Kidney (tissue), 14 donors: Measurements from ENCODE around the gene RTP5. TPM values are rescaled to one million over a fixed set of nuclear protein-coding genes. Genes with fewer than 3 reads are reported as not detected.

ENCODE experiments used
- DNase-seq, 5 donors: peaks; one replicate each; pipeline ENCODE4 v3.0.0-alpha.2; 2013 to 2020
- FAIRE-seq: peaks from 2 replicates; lab custom pipeline; 2012; peaks lifted over from hg19 to GRCh38; lab: Jason Lieb, UNC
- H3K27ac ChIP-seq, 2 donors: one replicate each; pipeline ENCODE4 v1.7.0; 2013; ENCODE audit warnings: low read depth in 2 of 2, low read length in 2 of 2, inconsistent platforms in 1 of 2
- H3K27me3 ChIP-seq: one replicate; pipeline ENCODE4 v1.7.1; 2013; ENCODE audit warnings: low read length, inconsistent platforms; ENCODE audit not compliant: control insufficient read depth, insufficient read depth
- H3K36me3 ChIP-seq, 3 donors: one replicate each; pipeline versions ENCODE4 v1.7.0 to v1.7.1; 2013; ENCODE audit warnings: low read length in 3 of 3, control low read depth in 1 of 3, inconsistent platforms in 1 of 3; ENCODE audit not compliant: insufficient read depth in 3 of 3, control insufficient read depth in 2 of 3
- H3K4me1 ChIP-seq, 3 donors: one replicate each; pipeline versions ENCODE4 v1.7.0 to v1.7.1; 2013; ENCODE audit warnings: low read length in 3 of 3, inconsistent platforms in 1 of 3, low read depth in 1 of 3; ENCODE audit not compliant: control insufficient read depth in 2 of 3, insufficient read depth in 2 of 3
- H3K4me3 ChIP-seq, 3 donors: one replicate each; pipeline versions ENCODE4 v1.7.0 to v1.8.1; 2013; ENCODE audit warnings: low read length in 3 of 3, control low read depth in 1 of 3, inconsistent platforms in 1 of 3
- H3K9ac ChIP-seq, 3 donors: one replicate each; pipeline versions ENCODE4 v1.7.0 to v1.7.1; 2013; ENCODE audit warnings: low read length in 3 of 3, control low read depth in 1 of 3, inconsistent platforms in 1 of 3
- H3K9me3 ChIP-seq, 3 donors: one replicate each; pipeline versions ENCODE4 v1.7.0 to v1.7.1; 2013; ENCODE audit warnings: low read length in 3 of 3, control low read depth in 1 of 3, inconsistent platforms in 1 of 3; ENCODE audit not compliant: control insufficient read depth in 2 of 3, insufficient read depth in 1 of 3
- CTCF ChIP-seq: IDR thresholded peaks from 3 replicates; pipeline ENCODE4 v1.5.1; 2012; ENCODE audit warnings: mild to moderate bottlenecking, moderate library complexity, borderline replicate concordance; ENCODE audit not compliant: insufficient read depth; ENCODE audit errors: extremely low read depth
- intact Hi-C: fragments of 100-400 bp; cut with DNase I; formaldehyde crosslinking; loops from one replicate; pipeline ENCODE4 v1.11.1; 2022
- polyA plus RNA-seq: library from polyadenylated mRNA; stranded (reverse); fragments of 350-450 nt; fragmentation: Illumina TruSeq; extraction: RNeasy Lipid Tissue Mini Kit (QIAGEN cat#74804); gene quantifications from one replicate; pipeline ENCODE4 v1.2.3, GENCODE V29; 2014; ENCODE audit warnings: low read depth, low replicate concordance; ENCODE audit not compliant: insufficient read depth
- total RNA-seq: library from RNA; stranded (reverse); fragmentation: NEBNext Ultra II Directional; extraction: Animal tissue kit (Norgen Biotek cat#: 25700); gene quantifications from one replicate; pipeline ENCODE4 v1.2.1, GENCODE V29; 2021
- donor health status: control.
- donor health status: control.
- donor health status: control.
- donor health status: control.
- donor health status: control.
- donor health status: DM: yes; HTN: yes; CAD: no.
- donor health status: Normal renal cell carcinoma (clear cell type).

Gene RTP5
- total and polyA plus RNA-seq, 2 donors from 2014 or later: 0.13 TPM; not detected in 1

DNA sequence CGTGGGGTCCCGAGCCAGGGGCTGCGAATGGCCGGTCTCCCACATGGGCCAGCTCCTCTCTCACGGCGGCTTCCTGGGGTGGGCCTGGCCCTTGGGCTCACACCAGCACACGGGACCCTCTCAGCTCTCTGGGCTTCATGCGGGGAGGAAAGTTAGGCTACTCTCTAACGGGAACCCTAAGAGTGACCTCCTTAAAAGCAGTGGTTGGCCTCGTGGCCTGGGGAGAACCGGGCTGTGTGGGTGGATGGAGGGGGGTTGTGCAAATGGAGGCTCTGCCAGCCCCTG, 25.8 kb downstream of the RTP5 start:
- Histone ChIP-seq H3K4me3 (no peak overlapping the region), H3K36me3 (no peaks in the 10 kb centered on the region), H3K27ac (no peak overlapping the region), H3K27me3 (no peaks in the 10 kb centered on the region), H3K9ac (no peak overlapping the region), H3K9me3 (no peaks in the 10 kb centered on the region), H3K4me1 (peaks cover 0 to 8% (median 0%) of the 10 kb centered on the region in 3 donors)
- intact Hi-C loops: no loop called here
- no peak for FAIRE-seq
- TF ChIP-seq CTCF: no peak
- no peak for DNase-seq

GRCh38 chr2:241895712-241896641, 26.4 kb downstream of the RTP5 start:
- no peaks in the 10 kb centered on the region for H3K36me3 ChIP-seq
- intact Hi-C loops: no loop called here
- DNase-seq (peak; percentile 52 to 88 (median 80)), FAIRE-seq (no peak)
- H3K9me3 ChIP-seq: no peaks in the 10 kb centered on the region
- H3K4me3 ChIP-seq: no peak overlapping the region
- no peaks in the 10 kb centered on the region for H3K27me3 ChIP-seq
- no peak overlapping the region for H3K9ac ChIP-seq
- no peak for TF ChIP-seq CTCF
- peaks cover 0 to 9% (median 0%) of the 10 kb centered on the region in 3 donors for H3K4me1 ChIP-seq
- H3K27ac ChIP-seq: no peak overlapping the region

GRCh38 chr2:241896746-241897201, 27.2 kb downstream of the RTP5 start:
- H3K27ac ChIP-seq: no peak overlapping the region
- no peaks in the 10 kb centered on the region for H3K36me3 ChIP-seq
- no peaks in the 10 kb centered on the region for H3K9me3 ChIP-seq
- intact Hi-C loops: no loop called here
- TF ChIP-seq CTCF: no peak
- peak in 2 of 5 donors; percentile 8 to 64 for DNase-seq
- H3K9ac ChIP-seq: no peak overlapping the region
- no peak overlapping the region for H3K4me3 ChIP-seq
- no peaks in the 10 kb centered on the region for H3K27me3 ChIP-seq
- no peak for FAIRE-seq
- H3K4me1 ChIP-seq: peaks cover 0 to 9% (median 0%) of the 10 kb centered on the region in 3 donors
